NCI-H524 treated with DMSO at 0.1 percent for 48 hours (cell line): ENCODE results near the gene ADRB2.

Source experiments
- DNase-seq: peaks from one replicate; lab custom pipeline; 2025; lab: John Stamatoyannopoulos, UW

The ADRB2 gene

DNA sequence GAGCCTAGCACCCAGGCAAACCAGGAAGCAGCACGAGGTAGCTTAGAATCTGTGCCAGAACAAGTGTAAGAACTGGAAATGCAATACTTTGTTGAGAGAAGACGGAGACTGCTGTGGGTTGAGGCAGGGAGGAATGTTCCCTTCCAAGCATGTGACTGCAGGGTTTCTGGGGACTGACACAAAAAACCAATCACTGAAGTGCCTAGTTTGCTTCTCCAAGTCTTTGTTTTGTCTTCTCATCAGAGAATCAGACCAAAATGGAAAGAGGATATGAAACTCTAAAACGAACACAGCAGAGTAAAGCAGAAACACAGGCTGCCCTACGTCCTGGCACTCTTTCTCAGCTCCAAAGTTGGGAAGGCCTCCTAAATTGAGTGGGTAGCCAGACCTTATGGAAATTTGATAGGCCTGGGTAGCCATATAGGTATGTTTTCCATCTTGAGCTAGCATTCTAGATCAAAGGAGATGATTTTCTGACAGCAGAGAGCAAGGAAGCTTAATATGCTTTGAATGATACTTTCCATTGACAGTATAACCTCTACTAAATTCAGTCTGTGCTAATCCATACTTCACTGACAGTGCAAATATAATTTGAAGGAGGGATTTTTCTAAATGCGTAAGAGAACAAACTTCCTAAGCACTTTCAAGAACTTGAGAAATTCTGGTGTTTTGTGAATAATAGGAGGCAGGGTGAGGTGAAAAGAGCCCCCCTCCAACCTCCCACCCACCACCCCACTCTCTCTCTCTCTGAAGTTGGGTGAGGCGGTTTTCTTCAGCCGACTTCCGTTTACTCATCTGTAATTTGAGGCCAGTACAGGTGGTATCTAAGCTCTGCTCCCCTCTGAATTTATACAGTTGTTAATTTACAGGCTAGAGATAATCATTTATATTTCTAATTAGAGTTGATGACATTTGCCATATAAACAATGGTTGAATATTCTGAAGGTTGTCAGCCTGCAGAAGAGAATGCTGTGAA is 5.5 kb downstream of the ADRB2 start:
- DNase-seq, result no peak

DNA sequence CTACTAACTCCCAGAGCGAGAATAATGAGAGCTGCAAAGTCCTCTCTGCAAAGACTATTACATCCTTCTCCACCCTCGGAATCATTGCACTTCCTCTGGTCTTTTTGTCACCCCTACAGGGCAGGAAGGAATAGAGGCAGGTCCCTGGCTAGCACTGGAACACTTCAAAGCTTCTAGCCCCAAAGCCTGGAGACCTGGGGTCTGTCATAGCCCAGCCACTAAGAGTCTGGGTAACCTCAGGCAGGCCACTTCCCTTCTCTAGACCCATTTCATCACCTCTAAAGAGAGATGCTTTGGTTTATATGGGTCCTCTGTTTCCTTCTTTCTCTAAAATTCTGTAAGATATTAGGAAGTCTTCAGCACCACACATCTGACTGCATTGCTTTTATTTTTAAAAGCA is 6.7 kb downstream of the ADRB2 start:
- no peak for DNase-seq

DNA sequence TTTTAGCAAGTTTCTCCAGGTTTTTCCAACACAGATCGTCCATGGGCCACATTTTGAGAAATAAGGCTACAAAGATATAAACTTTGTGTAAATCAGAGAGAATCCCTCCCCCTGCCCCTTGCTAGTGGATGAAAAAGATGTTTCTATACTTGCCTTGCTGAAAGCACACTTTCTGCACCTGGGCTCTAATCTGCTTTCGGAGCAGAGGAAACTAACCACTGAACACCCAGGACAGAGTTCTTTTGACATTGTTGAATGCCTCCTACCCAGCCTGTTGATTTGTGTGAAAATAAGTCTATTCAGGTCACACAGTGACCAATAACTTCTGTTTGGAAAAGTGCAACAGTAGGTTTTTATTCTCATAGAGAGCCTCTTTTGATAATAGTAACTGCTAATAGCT is 7.5 kb downstream of the ADRB2 start:
- DNase-seq, result no peak

DNA sequence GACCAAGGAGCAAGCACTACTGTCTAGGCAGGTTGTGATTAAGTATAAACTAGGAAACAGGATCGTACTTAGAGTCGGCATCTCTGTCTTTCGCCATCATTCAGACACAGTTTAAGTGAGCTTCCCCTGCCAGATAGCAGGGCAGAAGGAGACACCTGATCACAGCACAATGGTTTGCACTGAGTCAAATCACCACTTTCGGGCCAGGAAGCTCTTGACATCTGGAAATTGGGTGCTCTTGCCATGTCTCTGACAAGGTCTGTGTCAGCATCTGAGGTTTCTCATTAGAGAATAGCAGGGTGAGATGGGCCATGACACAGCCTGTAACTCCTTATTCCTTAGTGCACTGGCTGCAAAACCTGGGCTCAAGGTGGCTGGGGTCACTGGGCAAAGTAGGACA is 8.3 kb downstream of the ADRB2 start:
- DNase-seq, result no peak

DNA sequence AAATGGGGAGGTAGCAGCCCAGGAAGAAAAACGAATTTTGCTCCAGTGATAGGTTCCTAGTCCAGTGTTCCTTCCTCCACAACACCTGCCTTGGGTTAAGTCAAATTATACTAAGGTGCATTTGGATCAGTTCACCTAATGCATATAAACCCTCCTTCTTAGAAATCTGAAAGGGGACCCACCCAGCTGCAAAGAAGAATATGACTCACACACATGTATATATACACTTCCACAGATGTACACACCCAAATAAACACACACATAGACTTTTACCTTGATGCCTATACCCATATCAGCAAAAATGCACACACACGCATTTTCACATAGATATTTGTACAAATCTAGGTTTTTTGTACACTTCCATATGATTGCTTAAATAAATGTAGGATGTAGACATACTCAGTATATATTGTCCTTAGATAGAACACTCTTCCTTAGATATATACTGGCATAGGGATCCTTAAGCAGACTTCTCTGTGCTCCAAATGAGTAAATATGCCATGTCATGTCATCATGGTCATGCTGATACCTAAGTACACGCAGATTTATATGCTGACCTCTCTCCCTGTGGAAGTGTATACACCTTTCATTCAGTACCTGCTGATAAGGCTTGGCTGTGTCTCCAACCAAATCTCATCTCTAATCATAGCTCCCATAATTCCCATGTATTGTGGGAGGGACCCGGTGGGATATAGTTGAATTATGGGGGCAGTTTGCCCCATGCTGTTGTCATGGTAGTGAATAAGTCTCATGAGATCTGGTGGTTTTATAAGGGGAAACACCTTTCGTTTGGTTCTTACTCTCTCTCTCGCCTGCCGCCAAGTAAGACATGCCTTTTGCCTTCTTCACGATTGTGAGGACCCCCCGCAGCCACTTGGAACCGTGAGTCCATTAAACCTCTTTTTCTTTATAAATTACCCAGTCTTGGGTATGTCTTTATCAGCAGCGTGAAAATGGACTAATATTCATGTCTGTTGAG is 10.2 kb downstream of the ADRB2 start:
- DNase-seq, result no peak

DNA sequence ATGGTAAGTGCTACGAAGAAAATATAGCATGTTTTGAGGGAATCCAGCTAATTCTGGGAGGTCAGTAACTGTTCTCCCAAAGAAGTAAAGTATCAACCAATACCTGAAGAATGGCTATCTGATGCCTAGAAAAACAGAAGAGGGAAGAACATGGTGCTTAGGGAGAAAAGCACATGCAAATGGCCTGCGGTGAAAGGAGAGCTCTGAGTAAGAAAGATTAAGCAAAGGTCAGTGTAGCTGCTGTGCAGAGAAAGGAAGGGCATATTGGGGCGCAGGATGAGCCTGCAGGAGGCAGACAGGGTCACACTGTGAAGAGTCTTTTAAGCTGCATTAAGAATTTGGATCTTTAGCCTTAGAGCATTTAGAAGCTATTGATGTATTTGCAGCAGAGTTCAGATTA is 11.0 kb downstream of the ADRB2 start:
- DNase-seq, result no peak

DNA sequence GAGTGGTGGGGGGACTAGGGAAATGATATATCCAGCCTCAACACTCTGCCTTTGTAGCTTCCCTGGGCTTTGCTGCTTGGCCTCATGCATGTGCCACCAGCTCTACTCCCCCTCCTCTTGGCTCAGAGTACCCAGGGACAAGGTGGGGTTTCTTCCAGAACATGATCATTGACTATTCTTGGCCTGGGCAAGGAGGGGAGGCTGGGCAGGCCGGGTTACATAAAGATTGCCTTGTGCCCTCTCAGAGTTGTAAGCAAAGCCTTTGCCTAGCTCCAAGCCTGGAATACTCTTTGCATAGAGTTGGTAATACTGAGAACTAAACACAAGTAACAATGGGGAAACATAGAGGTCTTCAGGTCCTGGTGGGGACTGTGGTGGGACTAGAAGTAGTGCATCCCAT is 11.9 kb downstream of the ADRB2 start:
- DNase-seq, result no peak

DNA sequence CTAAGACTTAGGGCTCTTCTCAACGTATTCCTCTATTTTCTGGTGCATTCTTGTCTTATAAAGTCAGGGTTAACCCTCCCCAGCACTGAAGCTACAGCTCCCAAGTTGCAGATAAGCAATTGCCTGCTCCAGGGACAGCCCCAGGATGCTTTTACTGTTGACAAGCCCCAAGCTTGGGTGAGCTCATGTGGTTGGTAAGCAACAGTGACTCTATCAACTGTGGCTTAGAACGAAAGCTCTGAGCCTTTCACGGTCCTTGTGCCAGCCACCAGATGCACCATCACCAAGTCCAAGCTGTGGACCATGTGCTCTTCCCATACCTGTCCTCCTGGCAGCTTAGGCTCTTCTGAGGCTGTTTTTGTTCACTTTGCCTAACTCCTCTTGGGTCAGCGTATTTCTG is 13.5 kb downstream of the ADRB2 start:
- DNase-seq, result no peak

DNA sequence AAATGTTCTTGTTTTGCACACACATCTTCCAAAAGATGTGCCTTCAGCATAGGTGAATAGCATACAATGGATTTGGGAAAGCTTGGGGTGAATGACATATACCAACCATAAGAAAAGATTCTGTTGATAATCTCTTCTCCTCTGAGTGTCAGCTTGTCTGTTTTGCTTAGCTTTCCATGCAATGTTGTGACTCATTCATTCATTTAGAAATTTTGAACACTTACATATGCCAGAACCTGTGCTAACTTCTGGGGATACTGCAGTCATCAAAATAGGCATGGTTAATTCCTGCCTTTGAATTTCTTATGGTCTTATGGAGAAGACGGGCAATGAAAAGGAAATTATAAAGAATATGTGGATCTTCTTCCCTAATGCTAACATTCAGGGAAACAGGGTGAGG is 14.1 kb downstream of the ADRB2 start:
- no peak for DNase-seq

DNA sequence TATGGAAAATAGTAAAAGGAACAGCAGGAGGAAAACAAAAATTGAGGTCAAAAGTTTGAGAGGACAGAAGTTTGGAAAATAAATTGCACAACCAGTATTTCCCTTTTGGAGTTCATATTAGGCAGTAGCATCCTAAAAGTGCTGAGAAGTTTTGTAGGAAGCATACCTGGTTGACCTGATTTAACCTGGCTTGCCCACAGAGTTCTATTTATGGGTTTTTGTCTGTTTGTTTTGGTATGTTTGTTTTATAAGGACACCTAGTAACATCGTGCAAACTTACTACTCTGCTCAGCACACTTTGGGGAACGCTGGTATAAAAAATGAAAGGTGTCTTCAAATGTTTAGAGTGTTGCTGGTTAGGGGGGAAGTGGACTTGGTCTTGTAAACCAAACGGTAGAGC is 15.1 kb downstream of the ADRB2 start:
- DNase-seq, result no peak

DNA sequence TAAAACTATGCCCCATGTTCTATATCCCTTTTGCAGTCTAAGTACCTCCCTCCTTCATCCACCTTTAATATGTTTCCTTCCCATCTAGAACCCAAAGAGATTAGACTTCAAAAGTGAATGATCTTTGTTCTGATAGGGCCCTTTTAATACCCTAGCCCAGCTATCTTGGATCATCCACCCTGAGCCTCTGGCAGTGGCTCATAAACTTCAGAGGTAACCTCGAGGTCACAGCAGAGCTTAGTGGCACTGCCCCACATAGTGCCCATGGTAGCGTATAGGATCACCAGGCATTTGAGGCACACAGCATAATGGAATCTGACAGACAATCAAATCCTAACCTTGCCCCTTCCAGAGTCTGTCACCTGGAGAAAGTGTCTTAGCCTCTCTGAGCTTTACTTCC is 15.8 kb downstream of the ADRB2 start:
- no peak for DNase-seq

DNA sequence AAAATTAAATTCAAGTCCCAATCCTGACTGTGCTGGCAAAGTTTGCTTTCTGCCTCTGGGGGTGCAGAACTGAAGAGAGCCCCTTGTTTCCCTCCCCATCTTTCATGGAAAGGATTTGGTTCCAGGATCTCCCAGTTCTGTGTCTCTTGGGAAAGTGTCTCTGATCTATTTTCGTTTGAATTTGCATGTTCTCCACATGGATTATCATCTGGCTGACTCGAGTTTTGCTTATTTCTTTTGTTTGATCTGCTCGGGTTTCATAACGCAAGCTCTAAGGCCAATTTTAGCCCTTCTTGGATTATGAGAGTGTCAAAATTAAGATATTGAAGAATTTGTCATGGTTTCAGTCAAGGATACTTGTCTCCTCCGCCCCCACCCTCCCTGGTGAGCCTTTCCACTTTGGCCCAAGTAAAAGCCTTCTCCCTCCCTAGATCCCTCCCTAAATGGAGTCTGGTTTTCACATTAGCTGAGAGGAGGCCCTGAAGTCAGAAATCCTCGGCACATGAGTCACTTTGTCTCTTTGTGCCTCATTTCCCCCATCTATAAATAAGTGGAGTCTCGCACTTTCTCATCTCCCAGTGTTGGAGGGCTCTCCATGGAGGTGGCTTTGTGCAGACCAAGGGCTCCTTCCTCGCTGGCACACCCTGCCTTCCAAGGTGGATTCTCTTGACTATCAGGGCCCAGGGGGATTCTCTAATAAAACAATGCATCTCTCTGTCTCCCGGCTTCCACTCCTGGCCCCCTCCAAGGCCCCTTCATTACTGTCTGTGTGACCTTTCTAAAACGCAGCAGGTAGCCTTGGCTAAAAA is 17.3 kb downstream of the ADRB2 start:
- no peak for DNase-seq

DNA sequence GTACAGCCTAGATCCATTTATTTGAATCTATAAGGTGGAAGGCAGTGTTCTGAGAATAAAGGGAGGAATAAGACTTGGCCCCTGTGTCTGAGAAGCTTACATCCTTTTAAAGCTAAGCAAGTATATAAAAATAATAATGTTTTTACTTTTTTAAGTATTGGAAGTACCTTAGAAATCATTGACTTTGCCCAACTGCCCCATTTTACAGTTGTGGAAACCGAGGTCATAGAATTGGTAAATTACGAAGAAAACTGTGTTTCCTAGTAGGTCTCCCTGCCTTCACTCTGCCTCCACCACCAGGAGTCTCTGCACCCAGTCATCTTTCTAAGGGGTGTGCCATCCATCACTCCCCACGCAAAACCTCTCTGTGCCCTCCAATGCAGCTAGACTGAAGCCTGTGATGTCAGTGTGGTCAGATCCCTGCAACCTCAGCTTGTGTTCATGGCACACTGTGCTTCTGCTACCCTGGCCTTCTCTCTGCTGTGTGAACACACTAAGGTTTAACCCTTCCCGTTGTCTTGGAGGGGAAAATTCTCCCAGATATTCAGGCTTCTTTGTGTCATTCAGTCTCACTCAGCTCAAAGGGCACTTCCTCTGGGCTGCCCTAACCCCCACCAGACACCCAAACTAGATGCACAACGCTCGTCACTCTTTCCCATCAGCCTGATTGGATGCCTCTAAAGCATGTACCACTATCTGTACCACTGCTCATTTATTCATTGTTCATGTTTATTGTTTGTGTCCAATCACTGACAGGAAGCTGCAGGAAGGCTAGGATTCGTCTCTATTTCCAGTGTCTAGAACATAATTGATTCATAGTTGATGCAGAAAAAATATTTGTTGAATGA is 18.2 kb downstream of the ADRB2 start:
- DNase-seq, result no peak

DNA sequence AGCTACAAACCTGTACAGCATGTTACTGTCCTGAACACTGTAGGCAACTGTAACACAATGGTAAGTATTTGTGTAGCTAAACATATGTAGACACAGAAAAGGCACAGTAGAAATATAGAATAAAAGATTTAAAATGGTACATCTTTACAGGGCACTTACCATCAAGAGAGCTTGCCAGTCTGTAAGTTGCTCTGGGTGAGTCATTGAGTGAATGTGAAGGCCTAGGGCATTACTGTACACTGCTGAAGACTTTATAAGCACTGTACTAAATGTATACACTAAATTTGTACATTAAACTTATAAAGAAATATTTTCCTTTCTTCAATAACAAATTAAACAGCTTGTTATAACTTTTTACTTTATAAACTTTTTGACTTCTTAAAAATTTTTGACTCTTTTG is 20.5 kb downstream of the ADRB2 start:
- DNase-seq, result no peak

DNA sequence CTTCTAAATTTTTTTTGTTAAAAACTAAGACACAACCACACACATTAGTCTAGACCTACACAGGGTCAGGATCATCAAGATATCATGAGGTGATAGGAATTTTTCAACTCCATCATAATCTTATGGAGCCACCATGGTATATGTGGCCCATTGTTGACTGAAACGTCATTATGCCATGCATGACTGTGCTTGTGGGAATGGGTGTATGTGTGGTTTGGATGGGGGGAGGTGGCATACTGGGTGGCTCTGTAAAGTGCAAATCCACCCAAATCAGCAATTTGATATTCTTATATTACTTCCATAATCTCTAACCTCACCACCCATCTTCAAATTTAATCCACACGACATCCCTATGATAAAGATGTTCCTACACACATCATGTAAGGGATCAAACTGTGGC is 21.0 kb downstream of the ADRB2 start:
- no peak for DNase-seq

DNA sequence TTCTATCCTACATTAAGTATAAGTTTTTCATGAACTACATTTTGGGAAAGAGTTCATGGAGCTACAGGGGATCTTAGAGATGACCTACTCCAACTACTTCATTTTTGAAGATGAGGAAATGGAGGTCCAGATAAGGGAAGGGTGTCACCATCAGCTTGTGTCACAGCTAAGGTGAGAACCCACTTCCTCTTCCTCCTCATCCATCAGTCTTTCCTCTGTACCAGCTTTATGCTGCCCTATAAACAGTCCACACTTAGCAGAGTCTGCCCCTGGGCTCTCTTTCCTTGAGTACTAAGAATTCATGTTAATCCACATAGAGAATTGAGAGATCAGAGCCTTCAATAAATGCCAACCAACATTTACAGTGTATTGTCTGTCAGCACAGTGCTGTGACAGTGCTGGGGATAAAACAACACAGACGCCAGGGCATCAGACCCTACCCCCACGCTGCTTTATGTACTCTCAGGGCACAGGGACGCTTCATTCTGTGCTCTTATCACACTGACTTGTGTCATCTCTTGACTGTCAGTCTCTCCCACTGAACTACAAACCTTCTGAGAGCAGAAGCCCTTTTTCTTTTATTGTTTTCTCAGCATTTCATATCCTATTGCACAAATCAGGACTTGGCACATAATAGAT is 22.1 kb downstream of the ADRB2 start:
- DNase-seq, result no peak

DNA sequence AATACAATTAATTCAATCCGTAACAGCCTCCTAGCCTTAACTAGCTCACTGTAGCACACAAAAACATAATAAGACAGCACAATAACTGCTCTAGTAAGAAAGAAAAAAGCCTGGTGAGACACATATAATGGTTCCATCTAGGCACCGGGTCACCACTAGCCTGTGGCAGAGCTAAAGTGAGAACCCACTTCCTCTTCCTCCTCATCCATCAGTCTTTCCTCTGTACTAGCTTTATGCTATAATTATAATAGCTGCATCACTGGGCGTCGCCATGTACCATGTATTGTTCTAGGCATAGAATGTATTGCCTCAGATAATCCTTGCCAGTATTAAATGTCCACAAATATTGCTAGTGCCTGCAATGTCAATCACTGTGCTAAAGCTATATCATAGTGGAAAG is 23.1 kb downstream of the ADRB2 start:
- no peak for DNase-seq

DNA sequence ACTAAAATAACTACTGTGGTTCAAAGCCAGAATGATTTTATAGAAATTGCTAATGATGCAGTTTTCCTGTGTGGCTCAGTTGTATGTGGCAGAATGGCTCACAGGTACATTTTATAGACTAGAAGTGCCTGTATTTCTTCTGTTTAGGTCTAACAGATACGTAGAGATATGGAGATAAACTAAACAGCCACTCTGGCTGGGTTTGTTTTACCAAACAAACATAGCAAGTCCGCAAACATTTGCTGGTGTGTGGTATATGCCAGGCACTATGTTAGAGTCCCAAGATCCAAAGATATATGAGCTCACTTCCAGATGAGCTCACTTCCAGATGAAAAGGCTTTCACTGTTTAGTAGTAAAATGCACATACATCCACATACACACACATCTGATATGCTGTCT is 24.4 kb downstream of the ADRB2 start:
- no peak for DNase-seq

DNA sequence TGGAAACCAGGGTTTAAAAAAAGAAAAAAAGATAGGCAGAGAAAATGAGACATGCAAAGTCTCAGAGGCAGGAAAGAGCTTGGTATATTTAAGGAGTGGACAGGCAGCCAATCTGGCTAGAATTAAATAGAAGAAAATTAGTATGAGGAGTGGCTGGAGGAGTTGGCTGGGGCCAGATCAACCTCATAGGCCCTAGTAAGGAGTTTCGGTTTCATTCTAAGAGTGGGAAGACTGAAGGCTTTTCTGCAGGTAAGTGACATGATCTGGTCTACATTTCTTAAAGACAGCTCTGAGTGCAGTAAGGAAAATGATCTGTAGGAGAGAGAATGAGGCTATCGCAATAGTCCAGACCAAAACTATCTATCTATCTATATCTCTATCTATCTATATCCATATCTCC is 27.5 kb downstream of the ADRB2 start:
- DNase-seq, result no peak

DNA sequence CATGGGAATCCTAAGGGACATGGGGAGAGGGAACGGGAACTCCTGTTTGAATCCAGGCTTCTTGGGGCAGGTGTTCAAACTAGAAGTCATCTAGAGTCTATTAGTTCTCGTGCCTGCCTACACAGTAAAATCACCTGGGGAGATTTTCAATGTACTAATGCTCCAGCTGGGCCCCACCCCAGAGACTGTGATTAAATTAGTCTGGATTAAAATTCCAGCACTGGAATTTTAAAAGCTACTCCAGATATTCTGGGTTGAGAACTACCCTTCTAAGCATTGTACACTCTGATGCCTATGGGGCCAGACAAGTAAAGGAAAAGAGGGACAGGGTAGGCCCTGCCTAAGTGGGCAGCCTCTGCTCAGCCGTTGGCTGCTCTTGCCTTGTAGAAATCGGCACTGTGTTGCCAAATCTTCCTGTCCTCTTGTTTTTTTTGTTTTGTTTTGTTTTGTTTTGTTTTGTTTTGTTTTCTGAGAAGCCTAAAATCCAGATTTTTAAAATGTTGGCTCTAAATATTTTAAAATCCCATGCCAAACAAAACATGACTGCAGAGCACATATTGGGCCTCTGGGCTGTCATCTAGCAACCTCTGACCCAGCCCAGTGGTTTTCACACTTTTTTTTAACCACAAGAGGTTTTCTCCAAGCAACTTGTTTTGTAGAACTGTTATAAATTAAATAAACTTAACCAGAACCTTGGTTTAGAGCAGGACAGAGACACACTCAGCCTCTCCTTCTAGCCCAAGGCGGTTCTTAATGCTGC is 29.0 kb downstream of the ADRB2 start:
- no peak for DNase-seq
